H9 (cell line): Measurements from ENCODE around the gene OR7A10. TPM values are rescaled to one million over a fixed set of nuclear protein-coding genes. Genes with fewer than 3 reads are reported as not detected.

Experiments used
- DNase-seq: peaks from one replicate; pipeline ENCODE4 v3.0.0-alpha.2; 2017
- H2AFZ ChIP-seq: one replicate; pipeline ENCODE4 v1.6.1; 2013; ENCODE audit warnings: mild to moderate bottlenecking, low read length, control low read depth, moderate library complexity
- H2AK5ac ChIP-seq: 2 replicates; pipeline ENCODE4 v1.6.1; 2013; ENCODE audit warnings: low read length, control low read depth, mixed read lengths; ENCODE audit not compliant: insufficient read length
- H2BK120ac ChIP-seq: one replicate; pipeline ENCODE4 v1.6.1; 2013; ENCODE audit warnings: low read depth, mild to moderate bottlenecking, low read length, control low read depth, inconsistent platforms; ENCODE audit not compliant: poor library complexity, severe bottlenecking
- H2BK12ac ChIP-seq: 2 replicates; pipeline ENCODE4 v1.6.1; 2013; ENCODE audit warnings: low read length, control low read depth, mixed read lengths, low read depth; ENCODE audit not compliant: insufficient read length
- H2BK15ac ChIP-seq: 2 replicates; pipeline ENCODE4 v1.6.1; 2013; ENCODE audit warnings: low read depth, low read length, control low read depth
- H2BK20ac ChIP-seq: one replicate; pipeline ENCODE4 v1.6.1; 2013; ENCODE audit warnings: low read depth, mild to moderate bottlenecking, low read length, control low read depth, inconsistent platforms; ENCODE audit not compliant: poor library complexity, severe bottlenecking
- H2BK5ac ChIP-seq: 2 replicates; pipeline ENCODE4 v1.6.1; 2013; ENCODE audit warnings: low read length, control low read depth, mixed read lengths; ENCODE audit not compliant: insufficient read length
- H3K14ac ChIP-seq: 2 replicates; pipeline ENCODE4 v1.6.1; 2013; ENCODE audit warnings: low read length, control low read depth; ENCODE audit not compliant: insufficient read depth
- H3K18ac ChIP-seq: 2 replicates; pipeline ENCODE4 v1.6.1; 2013; ENCODE audit warnings: low read depth, mild to moderate bottlenecking, mixed read lengths, low read length, control low read depth; ENCODE audit not compliant: insufficient read length
- H3K23ac ChIP-seq: 2 replicates; pipeline ENCODE4 v1.6.1; 2013; ENCODE audit warnings: low read length, control low read depth, mixed read lengths, low read depth; ENCODE audit not compliant: insufficient read length
- H3K23me2 ChIP-seq: 2 replicates; pipeline ENCODE4 v1.6.1; 2013; ENCODE audit warnings: low read depth, mild to moderate bottlenecking, mixed read lengths, low read length, control low read depth; ENCODE audit not compliant: insufficient read length, poor library complexity, severe bottlenecking
- H3K27ac ChIP-seq: 2 replicates; pipeline ENCODE4 v1.5.1; 2013; ENCODE audit warnings: low read length, control low read depth, mixed read lengths, low read depth; ENCODE audit not compliant: insufficient read length
- H3K27me3 ChIP-seq: 2 replicates; pipeline ENCODE4 v1.6.1; 2013; ENCODE audit warnings: low read length, control low read depth, inconsistent platforms; ENCODE audit not compliant: insufficient read depth
- H3K4ac ChIP-seq: 2 replicates; pipeline ENCODE4 v1.6.1; 2013; ENCODE audit warnings: low read depth, mild to moderate bottlenecking, control low read depth, inconsistent platforms, low read length, moderate library complexity
- H3K4me1 ChIP-seq: 2 replicates; pipeline ENCODE4 v1.6.1; 2013; ENCODE audit warnings: low read length, control low read depth, inconsistent platforms; ENCODE audit not compliant: insufficient read depth
- H3K4me2 ChIP-seq: 2 replicates; pipeline ENCODE4 v1.6.1; 2013; ENCODE audit warnings: low read length, control low read depth, mixed read lengths; ENCODE audit not compliant: insufficient read length, insufficient read depth
- H3K56ac ChIP-seq: 2 replicates; pipeline ENCODE4 v1.6.1; 2013; ENCODE audit warnings: low read depth, mild to moderate bottlenecking, mixed read lengths, low read length, control low read depth; ENCODE audit not compliant: insufficient read length
- H3K79me1 ChIP-seq: 2 replicates; pipeline ENCODE4 v1.6.1; 2013; ENCODE audit warnings: low read depth, mild to moderate bottlenecking, moderate library complexity, low read length, control low read depth, inconsistent platforms; ENCODE audit not compliant: insufficient read depth, poor library complexity, severe bottlenecking
- H3K79me2 ChIP-seq: 2 replicates; pipeline ENCODE4 v1.6.1; 2013; ENCODE audit warnings: low read length, control low read depth, inconsistent platforms; ENCODE audit not compliant: insufficient read depth
- H3K9ac ChIP-seq: 2 replicates; pipeline ENCODE4 v1.6.1; 2013; ENCODE audit warnings: low read length, control low read depth, mixed read lengths; ENCODE audit not compliant: insufficient read length; ENCODE audit errors: extremely low read depth
- H3K9me3 ChIP-seq: one replicate; pipeline ENCODE4 v1.6.1; 2013; ENCODE audit warnings: low read depth, low read length, inconsistent platforms; ENCODE audit not compliant: control insufficient read depth
- H3T11ph ChIP-seq: one replicate; pipeline ENCODE4 v1.6.1; 2013; ENCODE audit warnings: mild to moderate bottlenecking, low read length, control low read depth, inconsistent platforms
- H4K20me1 ChIP-seq: one replicate; pipeline ENCODE4 v1.6.1; 2013; ENCODE audit not compliant: control insufficient read depth, insufficient read length, insufficient read depth
- H4K5ac ChIP-seq: 2 replicates; pipeline ENCODE4 v1.6.1; 2013; ENCODE audit warnings: low read depth, mild to moderate bottlenecking, mixed read lengths, low read length, control low read depth; ENCODE audit not compliant: insufficient read length
- H4K8ac ChIP-seq: replicated peaks from 2 replicates; pipeline ENCODE4 v1.6.1; 2013; ENCODE audit warnings: low read length, control low read depth, mixed read lengths, low read depth; ENCODE audit not compliant: insufficient read length
- H4K91ac ChIP-seq: 2 replicates; pipeline ENCODE4 v1.6.1; 2013; ENCODE audit warnings: low read depth, mild to moderate bottlenecking, moderate library complexity, mixed read lengths, low read length, control low read depth; ENCODE audit not compliant: insufficient read length
- H3K27ac Mint-ChIP-seq, 3 experiments: 2 replicates in 2 of 3; 3 replicates in 1 of 3; pipeline ENCODE4 v1.8.0; 2020 to 2021; ENCODE audit warnings: mixed read lengths in 3 of 3, mild to moderate bottlenecking in 1 of 3, moderate library complexity in 1 of 3
- H3K27me3 Mint-ChIP-seq: 2 replicates; pipeline ENCODE4 v1.8.0; 2021; ENCODE audit warnings: low read depth, mild to moderate bottlenecking, moderate library complexity, mixed read lengths
- H3K36me3 Mint-ChIP-seq, 3 experiments: 2 replicates in 2 of 3; 3 replicates in 1 of 3; pipeline ENCODE4 v1.8.0; 2020 to 2021; ENCODE audit warnings: low read depth in 3 of 3, mixed read lengths in 3 of 3; ENCODE audit not compliant: insufficient read depth in 1 of 3
- H3K4me1 Mint-ChIP-seq, 2 experiments: 2 replicates each; pipeline ENCODE4 v1.8.0; 2020; ENCODE audit warnings: mixed read lengths in 2 of 2
- H3K4me3 Mint-ChIP-seq, 2 experiments: 2 replicates in 1 of 2; 3 replicates in 1 of 2; pipeline ENCODE4 v1.8.0; 2020 to 2021; ENCODE audit warnings: mild to moderate bottlenecking in 2 of 2, mixed read lengths in 2 of 2, moderate library complexity in 1 of 2
- H3K9me3 Mint-ChIP-seq, 2 experiments: 2 replicates in 1 of 2; 3 replicates in 1 of 2; pipeline ENCODE4 v1.8.0; 2020; ENCODE audit warnings: mild to moderate bottlenecking in 2 of 2, mixed read lengths in 2 of 2, moderate library complexity in 1 of 2
- WGBS: extraction: QIAGEN DNeasy Blood & Tissue Kit; methylation state at CpG from one replicate; pipeline ENCODE4 v1.1.7; 2013; ENCODE audit warnings: missing lambda C conversion rate, low lambda C conversion rate, mixed read lengths; ENCODE audit not compliant: insufficient read length; ENCODE audit errors: extremely low coverage; 5-methylcytosine and 5-hydroxymethylcytosine counted together
- long read RNA-seq: library from polyadenylated mRNA; unstranded; transcript quantifications from one replicate; pipeline ENCODE4 v2.0.0, GENCODE V29; 2020
- total RNA-seq: library from RNA; stranded (reverse); gene quantifications from 2 replicates; pipeline ENCODE4 v1.2.1, GENCODE V29; 2021
- TF ChIP-seq, protein P1 (sequence below): fragments of 200-600 bp; sonication (generic); conservative IDR thresholded peaks from 3 replicates; pipeline ENCODE4 v1.8.0; 2021; ENCODE audit warnings: antibody characterized with exemption, mild to moderate bottlenecking

Gene OR7A10
- total RNA-seq: not detected in 2 replicates
- long read RNA-seq: 0 reads

DNA sequence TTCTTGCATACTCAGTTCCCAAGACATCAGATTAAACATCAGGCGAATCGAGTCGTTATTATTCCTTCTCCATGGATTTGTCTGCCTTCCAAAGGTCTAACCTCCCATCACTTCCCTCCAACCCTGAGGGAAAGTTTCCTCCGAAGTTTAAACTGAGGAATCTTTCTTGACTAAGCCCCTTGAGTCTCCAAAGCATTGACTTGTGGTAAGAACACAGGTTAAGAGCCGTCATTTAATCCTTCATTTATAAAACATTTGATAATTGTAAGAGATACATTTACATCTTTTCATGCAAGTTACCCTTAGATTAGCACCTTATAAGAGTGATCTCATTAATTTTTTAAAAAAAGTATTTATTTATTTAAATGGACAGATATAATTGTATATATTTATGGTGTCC lies at the start of gene OR7A10:
TSS of gene OR7A10 (minus strand) at position 101 of the 400 bp plus-strand sequence. CDS start 7,045 bp downstream, outside the sequence.
- no peak within 1 kb of the TSS for H4K5ac ChIP-seq

More for the DNA sequence above, at the start of gene OR7A10:
- Histone ChIP-seq H3K18ac (no peak within 1 kb of the TSS), H3K4me2 (no peak within 1 kb of the TSS), H3K79me1 (no peaks in the 10 kb centered on the region), H4K91ac (no peak within 1 kb of the TSS), H3T11ph (no peak within 1 kb of the TSS), H3K27ac (no peak within 1 kb of the TSS), H3K23ac (no peak within 1 kb of the TSS), H3K9me3 (peaks cover 6% of the 10 kb centered on the region), H2BK15ac (no peak within 1 kb of the TSS), H3K56ac (no peak within 1 kb of the TSS), H3K4ac (no peak within 1 kb of the TSS), H4K20me1 (no peaks in the 10 kb centered on the region), H3K23me2 (no peaks in the 10 kb centered on the region), H2BK5ac (no peak within 1 kb of the TSS), H3K14ac (no peak within 1 kb of the TSS), H3K9ac (no peak within 1 kb of the TSS), H3K79me2 (0 out of 2 replicates have a peak, but pooled peaks cover 1% of the 10 kb centered on the region), H2AK5ac (no peak within 1 kb of the TSS), H2BK12ac (no peak within 1 kb of the TSS), H2BK20ac (no peak within 1 kb of the TSS), H4K8ac (no peak within 1 kb of the TSS), H2BK120ac (no peak within 1 kb of the TSS), H3K4me1 (no peaks in the 10 kb centered on the region), H2AFZ (no peak within 1 kb of the TSS), H3K27me3 (no peaks in the 10 kb centered on the region)
- no peak within 1 kb of the TSS for H3K4me3 Mint-ChIP-seq
- H3K4me1 Mint-ChIP-seq: no peaks in the 10 kb centered on the region
- no CpG with 5 or more reads among the region's 5 CpGs for WGBS
- no peak within 1 kb of the TSS for H3K27ac Mint-ChIP-seq
- TF ChIP-seq, protein P1, sequence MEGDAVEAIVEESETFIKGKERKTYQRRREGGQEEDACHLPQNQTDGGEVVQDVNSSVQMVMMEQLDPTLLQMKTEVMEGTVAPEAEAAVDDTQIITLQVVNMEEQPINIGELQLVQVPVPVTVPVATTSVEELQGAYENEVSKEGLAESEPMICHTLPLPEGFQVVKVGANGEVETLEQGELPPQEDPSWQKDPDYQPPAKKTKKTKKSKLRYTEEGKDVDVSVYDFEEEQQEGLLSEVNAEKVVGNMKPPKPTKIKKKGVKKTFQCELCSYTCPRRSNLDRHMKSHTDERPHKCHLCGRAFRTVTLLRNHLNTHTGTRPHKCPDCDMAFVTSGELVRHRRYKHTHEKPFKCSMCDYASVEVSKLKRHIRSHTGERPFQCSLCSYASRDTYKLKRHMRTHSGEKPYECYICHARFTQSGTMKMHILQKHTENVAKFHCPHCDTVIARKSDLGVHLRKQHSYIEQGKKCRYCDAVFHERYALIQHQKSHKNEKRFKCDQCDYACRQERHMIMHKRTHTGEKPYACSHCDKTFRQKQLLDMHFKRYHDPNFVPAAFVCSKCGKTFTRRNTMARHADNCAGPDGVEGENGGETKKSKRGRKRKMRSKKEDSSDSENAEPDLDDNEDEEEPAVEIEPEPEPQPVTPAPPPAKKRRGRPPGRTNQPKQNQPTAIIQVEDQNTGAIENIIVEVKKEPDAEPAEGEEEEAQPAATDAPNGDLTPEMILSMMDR: no peak
- peaks cover 3 to 33% (median 4%) of the 10 kb centered on the region in 3 experiments; a peak in 5 of 7 replicates for H3K36me3 Mint-ChIP-seq
- DNase-seq: no peak
- peaks cover 45 to 86% of the 10 kb centered on the region in 2 experiments for H3K9me3 Mint-ChIP-seq
- H3K27me3 Mint-ChIP-seq: no peaks in the 10 kb centered on the region; the same call in 1 of the 2 replicates
